Stimulated activated CD4-positive, alpha-beta T cell treated with anti-CD3 and anti-CD28 coated beads, Interleukin-1b, Interleukin-23, amount 100 ng/mL, for 48 hours (primary cell): Measurements from ENCODE around the gene KRT86.
"Not testable (repeated sequence)": the region's sequence is repeated elsewhere in the genome, so short reads cannot be mapped to it uniquely, and the experiment has no call there.

Experiments used
- DNase-seq: peaks from one replicate; pipeline ENCODE4 v3.0.0-alpha.2; 2020

The KRT86 gene

DNA sequence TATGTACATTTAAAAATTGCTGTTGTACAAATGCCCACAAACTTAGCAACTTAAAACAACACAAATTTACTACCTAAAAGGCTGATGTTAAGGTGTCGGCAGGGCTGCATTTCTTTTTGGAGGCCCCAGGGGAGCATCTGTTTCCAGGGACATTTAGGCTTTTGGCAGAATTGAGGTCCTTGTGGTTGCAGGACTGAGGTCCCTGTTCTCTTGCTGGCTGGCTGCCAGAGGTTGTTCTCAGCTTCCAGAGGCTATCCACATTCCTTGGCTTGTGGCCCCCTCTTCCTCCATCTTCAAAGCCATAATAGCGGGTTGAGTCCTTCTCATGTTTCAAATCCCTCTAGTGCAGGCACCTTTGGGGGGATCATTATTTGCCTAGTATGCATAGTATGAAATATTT lies 69.1 kb downstream of the KRT86 start:
- DNase-seq = no peak

DNA sequence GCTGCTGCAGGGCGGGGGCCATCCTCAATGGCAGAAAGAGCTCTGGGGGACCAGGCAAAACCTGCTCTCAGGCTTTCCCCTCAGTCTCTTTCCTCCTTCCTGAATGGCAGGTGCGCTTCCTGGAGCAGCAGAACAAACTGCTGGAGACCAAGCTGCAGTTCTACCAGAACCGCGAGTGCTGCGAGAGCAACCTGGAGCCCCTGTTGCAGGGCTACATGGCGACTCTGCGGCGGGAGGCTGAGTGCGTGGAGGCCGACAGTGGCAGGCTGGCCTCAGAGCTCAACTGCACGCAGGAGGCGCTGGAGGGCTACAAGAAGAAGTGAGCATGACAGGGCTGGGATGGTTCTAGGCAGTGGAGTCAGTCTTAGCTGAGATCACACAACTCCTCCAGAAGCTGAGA lies 69.7 kb downstream of the KRT86 start:
- DNase-seq = no peak

DNA sequence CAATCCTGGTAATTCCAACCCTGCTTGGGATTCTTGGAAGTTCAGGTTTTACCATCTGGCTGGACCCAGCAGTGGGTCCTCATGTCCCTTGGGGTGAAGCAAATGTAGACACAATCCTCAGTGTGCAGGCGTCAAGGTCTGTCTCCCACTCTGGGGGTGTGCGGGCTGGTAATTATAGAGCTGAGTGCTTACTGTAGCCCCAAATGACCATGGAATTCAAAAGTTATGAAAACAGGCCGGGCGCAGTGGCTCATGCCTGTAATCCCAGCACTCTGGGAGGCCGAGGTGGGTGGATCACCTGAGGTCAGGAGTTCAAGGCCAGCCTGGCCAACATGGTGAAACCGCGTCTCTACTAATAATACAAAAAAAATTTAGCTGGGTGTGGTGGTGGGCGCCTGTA lies 70.6 kb downstream of the KRT86 start:
- DNase-seq = not testable (repeated sequence)

DNA sequence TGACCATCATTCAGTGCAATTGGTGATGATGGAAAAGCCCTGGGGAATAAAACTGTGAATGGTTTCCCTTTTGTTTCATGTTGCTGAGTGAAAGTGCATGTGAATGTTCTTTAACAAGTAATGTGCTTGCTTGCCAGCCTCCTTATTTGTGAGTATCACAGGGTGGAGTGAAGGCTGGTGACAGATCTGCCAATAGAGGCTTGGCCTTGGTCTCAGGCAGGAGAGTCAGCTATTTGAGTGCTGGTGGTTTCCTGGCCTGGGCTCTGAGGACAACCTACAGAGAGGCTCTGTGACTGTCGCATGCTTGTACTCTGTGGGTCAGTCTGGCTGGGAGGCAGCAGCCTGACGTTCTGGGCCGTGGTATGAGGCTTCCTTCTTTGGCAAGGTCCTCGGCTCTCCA lies 72.1 kb downstream of the KRT86 start:
- DNase-seq = no peak

DNA sequence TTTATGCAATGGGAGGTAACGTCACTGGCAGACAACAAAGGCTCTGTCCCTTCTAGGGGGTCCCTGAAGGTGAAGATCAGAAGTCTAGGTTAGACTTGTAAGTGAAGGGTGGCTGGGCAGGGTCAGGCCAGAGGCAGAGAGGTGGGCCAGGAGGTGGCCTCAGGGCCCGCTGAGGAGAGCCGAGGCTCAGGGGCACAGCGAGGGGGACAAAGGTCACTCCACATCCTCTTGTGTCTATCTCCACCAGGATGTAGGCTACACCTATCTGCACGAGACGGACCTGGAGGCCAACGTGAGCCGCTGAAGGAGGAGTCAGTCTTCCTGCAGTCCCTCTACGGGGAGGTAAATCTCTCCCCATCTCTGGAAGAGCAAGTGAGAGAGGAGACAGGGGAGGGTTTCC lies 72.6 kb downstream of the KRT86 start:
- no peak for DNase-seq

DNA sequence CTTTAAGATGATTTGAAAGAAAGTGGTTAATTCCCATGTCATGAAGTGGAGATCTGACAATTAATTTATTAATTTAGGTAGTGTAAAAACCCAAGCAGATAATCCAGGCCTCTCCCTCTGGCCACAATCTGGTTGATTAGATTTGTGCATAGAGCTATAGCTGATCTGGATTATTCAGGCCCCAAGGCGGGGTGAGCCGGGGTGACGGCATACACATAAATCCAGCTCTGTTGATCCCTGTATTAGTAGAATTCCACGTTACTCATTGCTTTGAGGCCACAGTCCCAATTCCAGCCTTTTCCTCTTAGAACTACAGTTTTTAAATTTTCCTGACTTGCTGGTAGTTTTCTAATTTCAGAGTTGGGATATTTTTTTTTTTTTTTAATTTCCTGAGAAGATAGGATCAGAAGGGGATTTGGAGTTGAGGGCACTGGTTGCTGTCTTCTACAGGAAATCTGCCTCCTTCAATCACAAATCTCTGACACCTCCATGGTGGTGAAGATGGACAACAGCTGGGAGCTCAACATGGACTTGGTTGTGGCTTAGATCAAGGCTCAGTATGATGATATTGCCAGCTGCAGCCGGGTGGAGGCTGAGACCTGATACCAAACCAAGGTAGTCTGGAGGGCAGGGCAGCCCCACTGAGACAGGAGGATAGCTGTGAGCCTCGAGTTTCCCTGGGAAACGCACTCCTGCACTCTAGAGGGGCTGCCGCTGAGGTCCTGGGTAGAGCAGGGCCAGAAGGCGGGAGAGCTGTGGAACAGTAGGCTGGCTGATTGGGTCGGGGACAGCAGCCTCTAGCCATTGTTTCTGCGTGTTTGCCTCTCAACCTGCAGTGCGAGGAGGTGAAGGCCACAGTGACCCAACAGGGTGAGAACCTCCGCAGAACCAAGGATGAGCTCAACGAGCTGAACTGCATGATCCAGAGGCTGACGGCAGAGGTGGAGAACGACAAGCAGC lies 73.4 kb downstream of the KRT86 start:
- no peak for DNase-seq

DNA sequence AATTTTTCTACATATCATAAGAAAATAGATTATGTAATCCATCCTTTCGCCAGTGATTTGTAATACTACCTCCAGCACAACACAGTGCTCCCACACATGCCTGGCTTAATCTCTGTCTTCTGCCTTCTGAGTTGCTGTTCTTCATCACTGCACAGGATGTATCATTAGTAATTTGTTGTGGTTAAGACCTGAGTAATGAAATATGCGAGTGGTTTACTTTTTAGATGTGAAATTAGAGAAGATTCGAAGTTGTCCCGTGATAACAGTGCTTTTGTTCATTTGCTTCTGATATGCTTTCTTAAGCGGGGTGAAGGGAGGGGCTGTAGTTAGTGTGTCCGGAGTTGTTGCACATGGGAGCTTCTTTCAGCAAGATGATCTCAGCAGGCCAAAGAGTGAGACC lies 74.8 kb downstream of the KRT86 start:
- DNase-seq = no peak

DNA sequence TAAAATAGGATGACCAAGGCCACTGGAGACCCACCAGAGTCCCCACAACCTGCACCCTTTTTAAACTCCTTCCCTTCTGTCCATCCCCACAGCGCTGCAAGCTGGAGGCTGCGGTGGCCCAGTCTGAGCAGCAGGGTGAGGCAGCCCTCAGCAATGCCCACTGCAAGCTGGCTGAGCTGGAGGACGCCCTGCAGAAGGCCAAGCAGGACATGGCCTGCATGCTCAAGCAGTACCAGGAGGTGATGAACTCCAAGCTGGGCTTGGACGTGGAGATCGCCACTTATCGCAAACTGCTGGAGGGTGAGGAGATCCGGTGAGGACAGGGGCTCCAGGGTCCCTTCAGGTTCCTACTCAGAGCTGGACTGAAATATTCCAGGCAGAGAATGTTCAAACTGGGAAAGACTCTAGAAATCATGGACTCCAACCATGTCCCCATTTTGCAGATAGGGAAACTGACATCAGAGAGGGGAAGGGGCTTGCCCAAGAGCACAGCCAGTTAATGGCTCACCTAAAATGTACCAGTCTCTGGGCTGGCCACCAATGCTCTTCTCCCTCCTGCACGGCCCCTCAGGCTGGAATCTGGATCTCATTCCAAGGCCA lies 75.7 kb downstream of the KRT86 start:
- DNase-seq = no peak

DNA sequence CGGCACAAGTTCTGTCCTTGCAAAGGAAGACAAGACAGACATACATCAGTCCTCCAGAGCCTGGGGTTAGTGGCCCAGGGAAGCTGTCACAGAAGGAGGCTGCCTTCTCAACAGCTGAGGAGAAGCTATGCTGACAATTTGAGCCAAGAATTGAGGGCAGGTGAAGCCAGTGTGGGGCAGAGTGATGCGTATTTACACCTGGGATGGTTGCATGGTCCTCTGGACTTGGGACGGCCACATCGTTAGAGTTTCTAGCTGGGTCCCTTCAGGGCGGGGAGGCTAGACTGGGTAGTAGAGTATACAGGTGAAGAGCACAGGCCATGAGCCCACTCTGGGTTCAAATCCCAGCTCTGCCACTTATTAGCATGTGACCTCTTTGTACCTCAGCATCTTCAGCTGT lies 76.3 kb downstream of the KRT86 start:
- DNase-seq = no peak

DNA sequence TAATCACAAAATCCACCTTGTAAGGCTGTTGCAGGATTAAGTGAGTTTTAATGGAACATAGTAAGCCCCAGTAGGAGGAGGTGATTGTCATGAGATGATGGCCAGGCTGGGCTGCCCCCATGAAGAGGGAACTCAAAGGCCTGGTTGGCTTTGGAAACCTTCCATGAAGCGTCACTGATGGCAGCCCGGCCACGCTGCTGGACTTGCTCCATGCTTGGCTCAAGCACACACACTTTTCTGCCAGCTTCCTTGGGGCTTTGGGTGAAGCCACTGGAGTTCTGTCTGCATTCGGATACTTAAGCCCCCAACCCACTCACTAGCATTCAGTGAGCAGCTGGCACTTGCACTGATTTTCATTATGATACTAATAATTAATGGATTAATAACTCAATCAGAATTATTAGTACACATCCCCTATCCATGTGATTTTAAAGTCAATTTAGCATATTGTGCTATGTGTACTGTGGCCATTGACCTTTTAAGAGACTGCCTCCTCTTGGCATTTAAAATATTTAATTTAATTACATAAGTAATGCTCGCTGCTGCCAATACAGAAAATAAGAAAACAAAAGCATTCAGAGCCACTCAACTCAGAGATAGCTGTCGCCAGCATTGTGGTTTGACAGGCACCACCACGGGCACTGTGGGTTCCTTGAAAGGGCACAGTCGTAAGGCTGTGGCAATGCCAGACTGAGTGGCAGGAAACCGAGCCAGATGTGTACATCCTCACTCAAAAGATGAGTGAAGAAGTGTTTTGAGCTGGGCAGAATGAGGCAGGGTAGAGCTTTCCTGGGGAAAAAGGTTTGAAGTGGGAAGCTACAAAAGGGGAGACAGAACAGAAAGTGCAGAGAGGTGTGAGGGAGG lies 77.0 kb downstream of the KRT86 start:
- no peak for DNase-seq

DNA sequence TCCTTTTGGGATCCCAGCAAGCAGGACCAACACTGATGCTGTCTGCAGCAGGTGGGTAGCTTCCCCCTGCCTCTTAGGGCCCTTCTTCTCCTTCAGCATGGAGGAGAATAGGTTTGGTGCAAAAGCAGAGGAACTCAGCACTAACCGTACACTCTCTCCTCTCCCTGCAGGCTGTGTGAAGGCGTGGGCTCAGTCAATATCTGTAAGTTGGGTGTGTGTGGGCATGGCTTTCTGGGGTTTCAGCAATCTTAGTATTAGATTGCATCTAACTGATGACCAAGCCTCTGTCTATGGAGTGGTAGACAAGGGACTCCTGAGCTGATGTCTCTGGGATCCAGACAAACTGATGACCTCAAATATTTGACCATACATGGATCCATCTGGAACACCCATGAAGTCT lies 78.5 kb downstream of the KRT86 start:
- DNase-seq = no peak

DNA sequence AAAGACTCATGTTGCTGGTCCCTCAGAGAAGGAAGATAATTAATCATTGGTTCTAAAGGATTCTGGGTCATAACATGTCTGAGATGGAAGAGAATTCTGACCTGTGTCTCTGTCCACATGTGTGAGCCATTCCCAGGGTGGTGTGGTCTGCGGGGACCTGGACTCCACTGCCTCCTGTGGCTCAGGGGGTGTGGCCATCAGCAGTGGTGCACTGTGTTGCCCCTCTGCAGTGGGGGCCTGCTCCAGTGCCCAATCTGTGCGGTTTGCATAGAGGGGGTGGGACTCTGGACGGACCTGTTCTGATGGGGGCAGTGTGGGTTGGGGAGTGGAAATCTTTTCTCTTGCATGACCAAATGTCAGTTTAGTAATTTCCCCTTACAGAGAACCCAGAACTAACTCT lies 79.3 kb downstream of the KRT86 start:
- DNase-seq = no peak

DNA sequence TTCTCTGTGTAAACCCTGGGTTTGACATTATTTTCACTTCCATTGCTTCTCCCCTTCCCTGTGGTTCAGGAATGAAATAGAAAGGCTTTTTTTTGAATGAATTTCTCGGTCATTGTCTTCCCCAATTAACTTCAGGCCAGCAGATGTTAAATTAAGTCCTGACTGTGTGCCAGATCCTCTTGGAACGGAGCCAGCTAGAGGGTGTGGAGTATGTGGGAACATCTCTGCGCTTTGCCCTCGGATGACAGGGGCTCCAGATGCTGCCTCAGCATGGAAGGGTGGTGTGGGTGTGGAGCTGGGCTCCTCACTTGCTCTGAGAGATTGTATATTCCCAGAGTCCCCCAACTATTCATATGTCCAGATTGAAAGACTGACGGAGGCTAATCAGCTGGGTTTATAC lies 79.8 kb downstream of the KRT86 start:
- DNase-seq = no peak

DNA sequence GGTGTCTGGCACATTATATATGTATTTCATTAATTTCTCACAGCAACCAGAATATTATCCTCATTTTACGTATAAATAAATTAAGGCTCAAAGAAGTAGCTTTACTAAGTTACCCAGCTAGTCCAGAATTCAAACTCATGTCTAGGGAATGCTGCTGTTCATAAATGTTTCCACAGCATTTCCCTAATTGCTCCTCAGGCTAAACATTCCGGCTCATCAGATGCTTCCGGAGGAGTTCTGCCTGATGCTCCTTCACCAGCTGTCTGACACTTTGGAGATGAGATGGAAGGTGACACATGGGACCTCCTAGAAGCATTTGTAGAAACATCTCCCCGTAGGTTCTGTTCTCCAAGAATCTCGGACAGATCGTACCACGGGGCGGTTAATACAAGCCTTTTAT lies 80.7 kb downstream of the KRT86 start:
- no peak for DNase-seq

DNA sequence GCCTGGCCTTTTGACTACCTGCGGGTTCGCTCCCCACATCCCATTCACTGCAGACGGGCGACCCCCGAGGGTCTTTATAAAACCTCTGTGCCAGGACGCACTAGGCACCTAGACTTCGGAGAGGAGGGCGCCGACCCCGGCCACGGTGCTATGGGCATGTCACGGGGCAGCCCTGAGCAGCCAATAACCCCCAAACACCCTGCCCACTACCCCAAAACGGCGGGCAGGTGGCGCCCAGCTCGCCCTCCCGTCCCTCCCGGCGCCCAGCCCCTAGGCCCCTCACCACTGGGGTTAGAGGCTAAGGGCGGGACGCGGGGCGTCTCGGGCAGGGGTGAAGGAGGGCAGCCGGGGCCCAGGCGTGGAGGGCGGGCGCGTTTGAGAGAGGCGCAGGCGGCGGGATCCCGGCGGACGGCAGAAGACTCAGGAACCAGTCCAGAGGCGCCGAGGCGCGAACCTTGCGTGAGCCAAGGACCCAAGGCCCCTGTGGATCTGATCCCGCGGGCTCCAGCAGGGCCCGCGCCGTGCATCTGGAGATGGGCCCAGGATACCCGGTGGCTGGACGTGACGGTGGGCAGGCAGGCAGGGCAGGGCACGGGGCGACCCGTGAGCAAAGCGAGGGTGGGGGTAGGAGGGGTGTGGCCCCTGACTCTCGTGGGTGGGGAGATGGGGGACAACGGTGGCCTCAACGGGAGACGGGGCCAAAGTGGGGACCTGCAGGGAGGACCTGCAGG lies 81.8 kb downstream of the KRT86 start:
- no peak for DNase-seq

DNA sequence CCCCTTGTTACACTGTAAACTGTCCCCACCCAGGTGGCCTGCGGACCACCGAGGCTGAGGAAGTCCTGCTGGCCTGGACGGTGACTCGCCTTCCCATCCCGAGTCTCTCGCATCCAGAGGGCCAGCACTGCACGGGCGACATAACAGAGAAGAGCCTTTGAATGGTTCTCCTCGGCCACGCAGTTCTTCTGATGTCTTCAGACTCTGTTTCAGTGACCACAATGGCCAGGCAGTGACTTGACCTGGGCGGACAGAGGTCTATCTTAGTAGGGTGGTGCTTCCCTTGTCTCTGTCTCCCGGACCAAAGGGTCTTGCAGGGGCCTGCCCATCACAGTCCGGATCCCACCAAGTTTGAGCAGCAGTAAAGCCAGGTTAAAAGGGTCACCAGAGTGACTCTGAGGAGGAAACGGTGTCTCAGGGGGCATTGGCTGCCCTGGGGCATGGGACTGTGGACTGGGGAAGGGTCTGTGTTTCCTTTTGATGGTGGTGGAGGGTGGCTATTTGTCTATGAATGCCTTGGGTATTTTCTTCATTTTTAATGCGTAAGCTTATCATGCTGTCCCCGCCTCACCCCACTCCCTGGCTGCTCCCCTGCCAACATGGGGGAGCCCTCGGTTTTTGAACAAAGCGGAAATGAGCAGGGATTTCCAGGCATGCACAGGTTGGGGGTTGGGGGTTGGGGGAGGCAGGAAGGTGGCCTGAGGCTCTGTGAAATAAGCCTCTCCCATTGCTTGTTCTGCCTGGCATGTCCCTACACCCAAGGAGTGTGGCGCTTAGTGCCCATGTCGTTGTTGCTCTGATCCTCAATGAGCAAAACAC lies 82.5 kb downstream of the KRT86 start:
- DNase-seq = no peak
